GM18499 (cell line): ENCODE results near the gene ASB13.
"Not testable (repeated sequence)": the region's sequence is repeated elsewhere in the genome, so short reads cannot be mapped to it uniquely, and the experiment has no call there.

Experiments
- ATAC-seq: cut with Tn5 transposase; IDR thresholded peaks from one replicate; pipeline ENCODE4 v1.9.1; 2021; ENCODE audit warnings: moderate number of reproducible peaks; ENCODE audit not compliant: insufficient read depth, unreplicated experiment

Gene ASB13

DNA sequence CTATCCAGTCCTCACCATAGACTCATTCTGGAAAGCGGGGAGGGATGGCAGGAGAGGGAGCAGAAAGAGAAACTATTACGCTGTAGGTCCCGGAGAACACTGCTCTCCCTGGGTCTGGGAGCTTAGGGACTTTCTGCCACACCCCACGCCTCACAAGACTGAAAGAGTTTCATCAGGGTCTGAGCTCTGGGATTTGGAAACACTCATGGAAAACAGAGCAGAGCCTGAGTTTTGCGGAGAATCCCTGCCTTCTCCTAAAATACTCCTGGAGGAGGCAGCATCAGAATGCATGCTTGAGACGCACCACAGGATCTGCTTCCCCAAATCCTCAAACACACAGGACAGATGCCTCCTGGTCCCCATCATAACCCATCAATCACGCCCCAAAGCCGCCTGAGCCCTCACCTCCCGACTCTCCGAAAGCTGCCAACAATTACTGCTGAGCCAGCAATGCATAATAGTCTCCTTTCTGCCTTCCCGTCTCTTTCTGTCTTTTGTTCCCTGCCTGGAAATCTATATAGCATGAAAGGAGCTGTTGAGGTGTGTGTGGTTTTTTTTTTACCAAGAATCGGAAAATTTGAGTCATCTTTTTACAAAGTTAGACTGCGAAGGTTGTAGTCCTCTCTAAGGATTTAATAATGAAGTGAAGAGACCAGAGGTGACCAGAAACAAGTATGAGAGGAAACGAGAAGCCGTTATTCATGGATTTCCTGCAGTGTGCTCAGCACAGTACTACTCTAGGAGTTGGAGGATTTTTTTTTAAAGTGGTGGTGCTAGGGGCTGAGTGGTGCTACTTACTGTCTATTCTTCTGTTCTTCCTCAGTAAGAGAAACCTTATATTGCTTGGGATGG is 37.7 kb downstream of the ASB13 start:
- ATAC-seq: no peak

DNA sequence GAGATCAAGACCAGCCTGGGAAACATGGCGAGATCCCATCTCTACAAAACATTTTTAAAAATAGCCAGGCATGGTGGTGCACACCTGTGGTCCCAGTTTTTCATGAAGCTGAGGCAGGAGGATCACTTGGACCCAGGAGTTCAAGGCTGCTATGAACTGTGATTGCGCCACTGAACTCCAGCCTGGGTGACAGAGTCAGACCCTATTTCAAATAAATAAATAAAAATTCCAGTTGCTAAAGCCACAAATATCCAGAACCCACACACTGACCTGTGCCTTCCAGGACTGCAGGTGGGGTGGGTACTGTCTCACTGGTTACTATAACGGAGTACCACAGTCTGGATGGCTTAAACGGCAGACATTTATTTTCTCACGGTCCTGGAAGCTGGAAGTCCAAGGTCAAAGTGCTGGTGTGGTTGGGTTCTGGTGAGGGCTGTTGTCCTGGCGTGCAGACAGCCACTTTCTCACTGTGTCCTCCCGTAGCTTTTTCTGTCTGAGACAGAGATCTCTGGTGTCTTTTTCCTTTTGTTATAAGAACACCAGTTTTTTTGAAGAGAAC is 38.8 kb downstream of the ASB13 start:
- no peak for ATAC-seq

DNA sequence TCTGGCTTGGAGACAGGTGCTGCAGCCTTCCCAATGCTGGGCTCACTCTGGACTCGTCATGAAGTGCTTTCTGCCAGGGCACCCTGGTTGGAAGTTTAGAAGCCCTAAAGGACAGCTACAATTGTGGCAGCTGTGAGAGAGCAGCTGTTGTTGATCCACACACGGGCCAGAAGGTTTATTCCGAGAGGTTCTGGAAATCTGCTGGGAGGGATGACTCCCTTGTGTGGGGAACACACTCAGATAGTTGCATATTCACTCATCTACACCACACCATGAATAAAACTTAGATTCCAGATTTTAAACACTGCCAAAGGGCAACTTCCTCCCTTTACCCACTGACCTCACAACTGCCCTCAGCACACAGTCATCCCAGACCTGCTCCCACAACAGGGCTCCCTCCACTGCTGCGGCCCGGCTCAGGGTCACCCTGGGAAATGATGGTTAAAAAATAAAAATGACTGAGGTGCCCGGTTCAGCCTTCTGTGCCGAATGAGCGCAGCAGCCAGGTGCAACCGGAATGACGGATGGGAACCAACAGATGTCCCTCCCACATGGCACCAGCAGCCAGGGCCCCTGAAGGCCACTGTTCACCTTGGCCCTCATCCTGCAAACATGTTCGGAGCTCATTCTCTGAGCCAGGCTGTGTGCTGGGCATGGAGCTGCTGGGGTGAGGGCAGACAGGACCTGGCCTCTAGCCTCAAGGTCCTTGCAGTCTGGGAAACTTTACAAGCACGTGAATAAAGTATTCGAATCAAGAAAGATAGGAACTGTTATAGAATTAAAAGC is 40.2 kb downstream of the ASB13 start:
- no peak for ATAC-seq

DNA sequence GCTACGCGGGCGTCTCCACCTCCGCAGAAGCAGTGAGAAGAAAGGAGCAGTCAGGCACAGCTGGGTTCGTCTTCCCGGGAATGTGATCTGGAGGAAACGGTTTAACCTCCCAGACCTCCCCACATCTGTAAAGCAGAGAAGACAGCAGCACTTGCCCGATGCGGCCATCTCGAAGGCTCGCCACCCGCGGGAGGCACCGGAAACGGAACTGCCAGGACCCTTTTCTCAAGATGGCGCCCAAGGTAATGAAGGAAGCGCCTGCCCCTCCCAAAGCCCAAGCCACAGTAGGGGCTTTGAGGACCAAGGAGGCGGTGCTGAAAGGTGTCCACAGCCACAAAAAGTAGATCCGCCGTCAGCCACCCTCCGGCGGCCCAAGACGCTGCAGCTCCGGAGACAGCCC is 41.7 kb downstream of the ASB13 start:
- ATAC-seq: no peak

DNA sequence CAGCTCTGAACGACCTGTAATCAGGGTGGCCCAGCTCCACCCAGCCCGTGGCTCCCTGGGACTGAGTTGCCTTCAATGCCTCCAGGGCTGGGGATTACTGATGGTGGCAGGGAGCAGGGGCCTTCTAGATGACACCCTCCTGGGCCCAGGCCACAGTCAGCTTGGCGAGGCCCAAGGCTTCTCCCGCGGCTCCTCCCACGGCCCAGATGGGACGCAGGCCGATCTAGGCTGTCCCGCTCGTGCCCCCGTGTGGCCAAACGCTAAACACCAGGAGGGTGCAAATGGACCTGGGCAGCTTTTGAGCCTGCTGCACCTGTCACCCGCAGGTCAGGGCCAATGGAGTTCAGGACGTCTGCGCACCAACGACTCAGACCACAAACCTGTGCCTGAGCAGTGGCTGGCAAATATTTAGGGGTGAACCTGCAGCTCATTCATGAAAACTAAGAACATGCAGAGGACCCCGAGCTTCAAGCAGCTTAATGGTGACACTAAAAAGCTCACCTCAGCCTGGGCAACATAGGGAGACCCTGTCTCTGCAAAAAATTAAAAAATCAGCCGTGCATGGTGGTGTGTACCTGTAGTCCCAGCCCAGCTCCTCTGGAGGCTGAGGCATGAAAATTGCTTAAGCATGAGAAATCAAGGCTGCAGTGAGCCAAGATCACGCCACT is 43.2 kb downstream of the ASB13 start:
- peak; percentile 80 for ATAC-seq

DNA sequence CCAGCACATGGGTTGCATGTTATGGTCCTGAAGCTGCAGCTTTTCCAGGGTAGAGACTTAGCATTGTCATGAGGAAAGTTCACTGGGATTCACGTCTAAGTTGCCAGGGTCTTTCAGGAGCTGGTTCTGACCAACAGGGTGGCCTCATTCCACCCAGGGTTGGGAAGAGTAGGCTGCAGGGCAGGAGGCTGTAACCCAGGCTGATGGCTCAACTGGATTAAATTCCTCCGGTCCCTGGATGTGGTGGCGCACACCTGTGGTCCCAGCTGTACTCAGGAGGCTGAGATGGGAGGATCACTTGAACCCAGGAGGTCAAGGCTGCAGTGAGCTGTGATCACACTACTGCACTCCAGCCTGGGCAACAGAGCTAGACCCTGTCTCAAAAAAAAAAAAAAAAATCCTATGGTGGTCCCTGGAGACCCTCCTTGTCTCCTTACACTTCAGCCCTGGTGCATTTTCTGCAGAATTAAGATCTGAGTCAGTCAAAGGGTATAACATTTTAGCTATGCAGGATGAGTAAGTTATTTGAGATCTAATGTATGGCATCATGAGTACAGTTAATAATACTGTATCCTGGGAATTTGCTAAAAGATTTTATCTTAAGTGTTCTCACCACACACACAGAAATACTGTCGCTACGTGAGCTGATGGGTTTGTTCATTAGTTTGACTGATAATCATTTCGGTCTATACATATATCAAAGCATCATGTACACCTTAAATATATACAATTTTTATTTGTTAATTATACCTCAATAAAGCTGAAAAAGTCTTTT is 44.0 kb downstream of the ASB13 start:
- no peak for ATAC-seq

DNA sequence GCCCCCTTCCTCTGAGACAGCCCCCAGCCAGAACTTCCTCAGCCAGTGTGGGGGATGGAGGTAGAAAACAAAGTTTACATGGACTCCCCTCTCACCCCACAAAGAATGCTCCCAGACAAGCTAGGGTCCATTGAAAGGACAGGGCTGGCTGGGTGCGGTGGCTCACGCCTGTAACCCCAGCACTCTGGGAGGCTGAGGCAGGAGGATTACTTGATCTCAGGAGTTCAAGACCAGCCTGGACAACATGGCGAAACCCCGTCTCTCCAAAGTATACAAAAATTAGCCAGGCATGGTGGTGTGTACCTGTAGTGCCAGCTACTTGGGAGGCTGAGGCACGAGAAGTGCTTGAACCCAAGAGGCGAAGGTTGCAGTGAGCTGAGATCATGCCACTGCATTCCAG is 45.0 kb downstream of the ASB13 start:
- not testable (repeated sequence) for ATAC-seq

DNA sequence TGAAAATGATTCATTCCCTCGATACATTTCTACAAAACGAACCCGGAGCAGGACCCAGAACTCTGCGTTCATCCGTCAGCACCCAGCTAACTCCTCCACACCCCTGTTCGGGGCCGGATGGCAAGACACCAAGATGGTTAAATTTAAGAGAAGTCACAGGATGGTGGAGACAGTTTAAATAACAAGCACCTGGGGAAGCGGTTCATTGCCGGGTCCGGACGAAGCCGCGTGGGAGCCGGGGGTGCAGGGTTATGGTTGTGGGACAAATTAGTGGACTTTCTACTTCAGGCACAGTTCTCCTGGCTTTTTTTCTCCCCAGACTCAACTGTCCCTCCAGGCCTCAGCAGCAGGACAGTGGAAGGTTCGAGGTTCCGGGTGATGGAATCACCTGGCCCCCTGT is 45.4 kb downstream of the ASB13 start:
- ATAC-seq: no peak

DNA sequence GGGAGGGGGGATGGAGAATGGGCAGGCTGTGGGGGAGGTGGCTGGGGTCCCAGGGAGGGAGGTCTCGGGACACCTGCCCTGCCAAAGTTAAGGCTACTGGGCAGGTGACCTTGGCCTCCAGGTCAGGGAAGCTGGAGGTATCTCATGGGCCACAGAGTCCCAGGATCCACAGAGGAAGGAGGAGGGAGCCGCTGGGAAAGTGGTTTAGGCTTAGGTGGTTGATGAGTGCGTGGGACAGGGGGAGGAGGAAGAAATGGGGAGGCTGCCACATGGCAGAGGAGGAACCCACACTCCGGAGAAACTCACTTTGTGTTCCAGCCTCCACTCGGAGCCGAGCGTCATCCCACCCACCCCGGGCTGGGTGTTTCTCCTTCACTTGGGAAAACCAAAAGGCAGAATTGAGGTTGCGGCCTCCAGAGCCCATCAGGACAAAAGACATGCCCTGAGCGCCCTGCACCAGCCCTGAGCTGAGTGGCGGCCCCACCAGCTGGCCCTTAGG is 46.1 kb downstream of the ASB13 start:
- no peak for ATAC-seq

DNA sequence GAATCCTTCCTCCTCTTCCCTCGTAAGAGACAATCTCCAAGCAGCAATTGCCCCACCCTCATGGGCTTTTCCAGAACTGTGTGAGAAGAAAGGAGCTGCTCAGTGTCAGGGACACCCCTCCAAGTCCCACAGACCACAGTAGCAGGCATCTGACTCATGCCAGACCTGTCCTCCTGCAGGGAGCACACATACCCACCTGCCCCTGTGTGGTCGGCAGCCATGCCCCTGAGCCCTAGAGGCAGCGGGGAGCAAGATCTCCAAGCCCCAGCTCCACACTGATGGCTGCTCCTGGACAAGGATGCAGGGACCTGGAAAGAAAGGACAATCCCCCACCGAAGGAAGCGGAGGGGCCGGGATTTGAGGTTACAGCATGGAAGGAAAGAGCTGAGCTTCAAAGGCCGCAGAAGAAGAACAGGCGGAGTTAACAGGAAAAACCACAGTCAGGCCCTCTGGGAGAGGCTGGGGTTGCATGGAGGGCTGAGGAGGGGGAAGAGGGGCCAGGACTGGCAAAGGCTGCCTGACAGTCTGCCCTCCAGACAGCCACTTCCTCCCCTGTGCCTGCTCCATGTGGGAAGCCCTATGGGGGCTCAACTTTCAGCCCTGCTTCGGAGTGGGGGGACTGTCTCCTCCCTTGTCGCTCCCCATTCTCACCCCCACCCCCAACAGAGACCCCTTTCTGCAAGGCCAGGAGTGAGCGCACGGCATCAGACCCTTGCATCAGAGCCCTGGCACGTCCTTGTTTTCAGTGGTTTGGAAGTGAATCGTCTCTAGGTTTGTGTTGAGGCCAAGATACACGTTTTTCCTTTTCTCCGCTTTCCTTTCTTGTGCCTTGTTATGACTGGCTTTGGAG is 46.8 kb downstream of the ASB13 start:
- ATAC-seq: no peak

DNA sequence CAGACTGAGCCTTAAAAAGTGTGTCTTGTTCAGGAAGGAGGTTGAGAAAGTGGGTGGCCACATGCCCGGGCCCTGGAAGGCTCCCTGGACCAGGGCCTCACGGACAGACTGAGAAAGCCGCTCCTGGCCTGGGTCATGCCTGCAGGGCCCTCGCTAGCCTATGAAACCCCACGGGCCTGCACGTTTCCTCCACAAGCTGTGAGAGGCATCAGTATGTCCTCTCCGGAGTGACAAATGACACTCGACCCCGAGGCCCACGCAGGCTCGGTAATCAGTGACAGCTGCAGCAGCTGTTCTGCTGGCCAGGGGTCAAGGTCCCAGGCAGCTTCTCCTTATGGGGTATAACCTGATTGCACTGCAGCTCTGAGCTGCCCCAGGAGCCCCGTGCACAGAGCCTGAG is 47.6 kb downstream of the ASB13 start:
- no peak for ATAC-seq

DNA sequence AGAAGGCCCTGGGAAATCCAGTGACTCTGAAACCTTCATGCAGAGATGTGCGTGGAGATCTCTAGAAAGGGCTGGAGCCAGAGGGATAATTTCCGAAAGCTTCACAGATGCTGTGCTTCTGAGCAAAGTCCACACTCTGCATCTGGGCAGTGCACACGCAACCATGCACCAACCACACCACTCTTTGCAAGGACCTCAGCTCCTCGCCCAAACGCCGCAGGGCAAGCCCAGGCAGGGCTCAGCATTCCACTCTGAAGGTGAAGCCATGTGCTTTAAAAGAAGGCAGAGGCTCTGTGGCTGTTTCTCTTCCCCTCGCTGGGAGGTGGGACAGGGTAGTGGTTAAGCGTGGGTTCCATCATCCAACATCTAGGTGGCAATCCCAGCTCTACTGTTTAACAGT is 48.4 kb downstream of the ASB13 start:
- ATAC-seq: no peak

DNA sequence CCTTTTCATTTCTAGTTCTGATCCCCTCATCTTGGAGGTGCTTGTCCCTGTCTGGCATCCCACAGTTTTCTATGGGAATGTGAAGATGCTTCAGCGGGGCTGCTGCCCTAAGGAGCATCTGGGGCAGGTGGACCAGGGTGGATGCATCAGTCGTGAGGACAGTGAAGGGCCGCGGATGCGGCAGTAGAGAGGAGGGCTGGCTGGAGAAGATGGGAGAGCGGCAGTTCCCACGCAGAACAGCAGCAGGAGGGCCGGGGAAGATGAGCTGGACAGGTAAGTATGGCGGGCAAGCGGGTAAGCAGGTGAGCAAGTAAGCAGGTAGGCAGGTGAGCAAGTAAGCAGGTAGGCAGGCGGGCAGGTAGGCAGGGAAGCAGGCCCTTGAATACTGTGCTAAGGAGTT is 48.9 kb downstream of the ASB13 start:
- no peak for ATAC-seq

DNA sequence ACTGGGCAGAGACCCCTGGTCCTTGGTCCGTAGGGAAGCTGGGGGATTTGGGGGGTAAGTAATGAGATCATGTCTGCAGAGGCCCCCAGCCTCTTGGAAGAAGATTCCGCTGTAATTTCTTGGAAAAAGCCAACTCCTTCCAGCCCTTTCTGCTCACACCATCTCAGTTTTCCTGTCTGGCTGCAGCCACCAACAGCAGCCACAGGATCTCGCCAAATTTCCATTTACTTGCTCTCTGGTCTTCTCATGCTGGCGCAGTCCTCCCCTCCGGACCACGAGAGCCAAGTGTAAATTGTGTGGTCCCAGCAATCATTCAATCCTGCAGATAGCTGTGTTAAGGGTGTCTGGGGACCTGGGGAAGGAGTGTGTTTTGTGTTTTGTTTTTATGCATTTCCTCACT is 49.6 kb downstream of the ASB13 start:
- ATAC-seq: no peak

DNA sequence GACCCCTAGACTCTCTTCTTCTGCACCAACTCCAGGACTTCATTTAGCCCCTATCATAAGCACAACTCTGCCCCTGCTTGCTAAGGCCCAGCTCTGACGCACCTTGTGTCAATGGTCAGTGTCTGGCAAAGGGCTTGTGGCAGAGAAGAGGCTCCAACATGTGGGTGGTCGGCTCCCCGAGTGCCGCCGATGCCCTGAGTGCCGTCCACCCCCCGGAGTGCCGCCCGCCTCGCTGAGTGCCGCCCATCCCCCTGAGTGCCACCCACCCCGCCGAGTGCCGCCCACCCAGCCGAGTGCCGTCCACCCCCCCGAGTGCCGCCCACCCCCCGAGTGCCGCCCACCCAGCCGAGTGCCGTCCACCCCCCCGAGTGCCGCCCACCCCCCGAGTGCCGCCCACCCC is 50.3 kb downstream of the ASB13 start:
- ATAC-seq: no peak

DNA sequence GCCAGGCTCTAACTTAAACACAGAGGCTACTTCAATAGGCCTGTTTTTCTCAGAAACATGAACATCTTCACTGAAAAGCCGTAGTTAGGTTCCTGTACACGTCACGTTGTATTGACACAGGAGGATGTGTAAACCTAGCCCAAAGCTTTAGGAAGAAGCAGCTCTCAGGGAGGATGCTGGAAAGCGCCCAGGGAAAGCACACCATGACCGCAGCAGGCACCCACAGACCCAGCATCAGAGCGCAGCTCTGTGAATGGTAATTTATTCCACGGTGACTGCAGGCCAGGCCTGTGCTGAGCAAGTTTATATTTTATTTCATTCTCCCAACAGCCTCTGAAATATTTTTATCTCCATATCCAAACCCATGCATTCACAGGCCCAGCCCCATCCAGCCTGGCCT is 51.1 kb downstream of the ASB13 start:
- ATAC-seq: no peak

DNA sequence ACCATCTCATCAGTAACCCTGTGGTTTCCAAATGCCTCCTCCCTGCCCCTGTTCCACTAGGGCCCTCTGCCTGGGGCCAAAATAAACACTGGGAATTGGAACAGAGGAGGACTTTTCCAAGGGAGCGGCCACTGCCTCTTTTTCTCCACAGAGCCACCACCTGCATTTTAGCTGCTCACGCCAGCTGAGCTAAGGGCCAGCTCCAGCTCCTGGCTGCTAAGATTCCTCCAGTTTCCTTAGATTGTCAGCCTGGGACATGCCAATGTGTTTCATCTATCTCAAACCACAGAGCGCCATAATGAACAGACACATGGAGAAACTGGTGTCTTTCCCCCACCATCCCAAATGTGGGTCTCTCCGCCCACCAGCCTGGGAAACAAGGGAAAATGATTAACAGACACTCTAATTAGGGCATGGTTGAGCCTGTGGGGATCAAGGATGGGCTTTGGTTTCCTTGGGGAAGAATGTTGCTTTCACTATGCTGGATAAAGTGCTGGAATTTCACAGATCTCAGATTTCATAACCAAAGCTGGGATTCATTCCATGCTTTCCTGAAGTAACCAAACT is 52.2 kb downstream of the ASB13 start:
- ATAC-seq: no peak

DNA sequence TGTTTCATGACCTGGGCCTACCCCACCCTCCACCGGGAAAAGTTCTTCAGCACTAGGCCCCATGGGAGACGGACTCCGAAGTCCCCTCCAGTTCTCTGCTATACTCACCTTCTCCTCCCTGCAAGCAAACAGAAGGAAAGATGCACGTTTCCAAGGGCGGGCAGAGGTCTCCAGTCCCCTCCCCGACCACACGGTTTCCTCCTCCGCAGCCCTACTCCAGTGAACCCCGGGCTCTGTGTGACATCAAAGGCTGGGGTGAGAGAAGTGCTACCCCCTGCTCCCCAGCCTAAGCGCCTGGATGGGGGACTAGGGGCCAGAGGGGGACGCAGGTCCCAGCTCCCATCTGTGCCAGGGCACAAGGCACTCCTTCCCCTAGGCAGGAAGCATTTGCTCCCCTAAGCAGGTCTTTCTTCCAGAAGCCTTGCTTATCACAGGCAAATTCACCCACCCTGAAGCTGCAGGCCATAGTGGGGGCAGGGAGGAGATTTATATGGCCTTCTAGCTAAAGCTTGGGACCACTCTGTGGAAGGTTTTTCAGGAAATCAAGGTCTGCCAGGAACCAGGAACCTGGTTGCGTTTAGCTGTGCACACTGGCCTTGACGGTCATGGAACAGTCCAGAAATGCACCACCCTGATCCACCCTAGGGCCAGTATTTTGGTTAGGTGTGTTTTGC is 52.8 kb downstream of the ASB13 start:
- ATAC-seq: no peak
